Measurements from ENCODE around the gene BRCA2. TPM values are rescaled to one million over a fixed set of nuclear protein-coding genes. Genes with fewer than 3 reads are reported as not detected.
A peak's percentile ranks its signal among the peaks of the same experiment; 100 is the strongest.

Gene BRCA2
- total RNA-seq, 1 experiment from 2014 or later = 16.8 TPM

DNA sequence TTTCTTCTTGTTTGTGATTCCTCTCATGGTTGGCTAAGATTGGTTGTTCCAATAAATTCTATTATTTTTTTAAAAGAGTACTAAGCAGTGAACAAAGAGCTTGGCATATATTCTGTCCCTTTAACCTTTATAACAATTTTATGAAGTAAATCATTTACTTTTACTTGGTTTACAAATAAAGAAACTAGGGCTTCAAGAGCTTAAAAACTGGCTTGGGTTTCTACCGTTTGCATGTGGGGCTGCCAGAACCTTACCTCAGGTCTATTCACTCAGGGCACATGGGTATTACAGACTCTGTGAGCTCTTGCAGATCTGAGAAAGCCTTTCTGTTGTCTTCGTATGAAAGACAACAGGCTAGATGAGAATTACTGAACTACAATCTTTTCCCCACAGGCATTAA lies 99.3 kb downstream of the BRCA2 start:
- intact Hi-C loops (cut with micrococcal nuclease) = loop anchor here (10.0 kb wide), 1 partner anchor 250 kb away; no protein-coding TSS in a partner anchor
- H3K4me1 ChIP-seq (ENCODE audit: insufficient read depth, low read length) = no peaks in the 10 kb centered on the region
- no peaks in the 10 kb centered on the region for H3K79me2 ChIP-seq (ENCODE audit: low read length)
- no peaks in the 10 kb centered on the region for H3K36me3 ChIP-seq (ENCODE audit: low read depth, low read length)
- H2AFZ ChIP-seq (ENCODE audit: low read length) = 0 out of 2 replicates have a peak overlapping the region, but pooled peaks have one; percentile 42
- H3K4me3 ChIP-seq (ENCODE audit: low read length) = no peak overlapping the region
- ChIA-PET POLR2A (ENCODE audit: unreplicated experiment) (interaction anchor here (0.5 kb wide), 1 partner anchor 13 kb away, joined by 3 read pairs; the partner anchor contains the start of gene N4BP2L1), CTCF (no interaction called here)
- no peaks in the 10 kb centered on the region for H3K27me3 ChIP-seq (ENCODE audit: low read length)
- no TSS peak for BruUV-seq (replicated peaks)
- DNase-seq (no peak), ATAC-seq (no peak)
- TF ChIP-seq EZH2phosphoT487 (IDR thresholded peaks at IDR 0.05; ENCODE audit: borderline replicate concordance, low read length) (no peak), EZH2 (IDR thresholded peaks at IDR 0.05; ENCODE audit: low read length, unreplicated experiment) (no peak)
- TF ChIP-seq, protein P1, sequence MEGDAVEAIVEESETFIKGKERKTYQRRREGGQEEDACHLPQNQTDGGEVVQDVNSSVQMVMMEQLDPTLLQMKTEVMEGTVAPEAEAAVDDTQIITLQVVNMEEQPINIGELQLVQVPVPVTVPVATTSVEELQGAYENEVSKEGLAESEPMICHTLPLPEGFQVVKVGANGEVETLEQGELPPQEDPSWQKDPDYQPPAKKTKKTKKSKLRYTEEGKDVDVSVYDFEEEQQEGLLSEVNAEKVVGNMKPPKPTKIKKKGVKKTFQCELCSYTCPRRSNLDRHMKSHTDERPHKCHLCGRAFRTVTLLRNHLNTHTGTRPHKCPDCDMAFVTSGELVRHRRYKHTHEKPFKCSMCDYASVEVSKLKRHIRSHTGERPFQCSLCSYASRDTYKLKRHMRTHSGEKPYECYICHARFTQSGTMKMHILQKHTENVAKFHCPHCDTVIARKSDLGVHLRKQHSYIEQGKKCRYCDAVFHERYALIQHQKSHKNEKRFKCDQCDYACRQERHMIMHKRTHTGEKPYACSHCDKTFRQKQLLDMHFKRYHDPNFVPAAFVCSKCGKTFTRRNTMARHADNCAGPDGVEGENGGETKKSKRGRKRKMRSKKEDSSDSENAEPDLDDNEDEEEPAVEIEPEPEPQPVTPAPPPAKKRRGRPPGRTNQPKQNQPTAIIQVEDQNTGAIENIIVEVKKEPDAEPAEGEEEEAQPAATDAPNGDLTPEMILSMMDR (conservative IDR thresholded peaks at IDR 0.05; ENCODE audit: low read depth, low read length) = no peak
- H3K4me2 ChIP-seq (ENCODE audit: low read length) = no peak overlapping the region
- H3K27ac ChIP-seq (ENCODE audit: low read length) = no peak overlapping the region
- H3K9me2 ChIP-seq (replicated peaks; ENCODE audit: low read length) = no peaks in the 10 kb centered on the region
- H3F3A ChIP-seq (ENCODE audit: low read length, unreplicated experiment) = no peaks in the 10 kb centered on the region
- no peaks in the 10 kb centered on the region for H4K20me1 ChIP-seq (ENCODE audit: low read length)
- no peaks in the 10 kb centered on the region for H3K9me3 ChIP-seq (ENCODE audit: low read length)
- no peak overlapping the region for H3K9ac ChIP-seq (ENCODE audit: low read length)

DNA sequence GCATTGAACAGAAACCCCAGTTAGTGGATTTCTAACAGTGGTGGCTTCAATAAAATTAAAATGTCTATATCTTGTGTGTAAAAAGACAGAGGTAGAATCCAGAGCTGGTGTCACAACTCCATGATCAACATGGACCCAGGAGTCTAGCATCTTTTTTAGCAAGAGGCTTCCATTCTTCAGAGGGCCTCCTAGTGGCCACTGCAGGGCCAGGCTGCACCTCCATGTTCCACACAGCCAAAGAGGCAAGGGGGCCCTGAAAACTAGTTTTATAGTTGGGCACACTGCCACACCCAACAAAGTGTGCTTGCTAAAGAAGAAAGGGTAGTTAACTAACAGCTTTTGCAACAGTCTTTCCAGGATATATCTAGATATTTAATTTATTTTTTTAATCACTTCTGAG lies 99.7 kb downstream of the BRCA2 start:
- Histone ChIP-seq H3K9me2 (replicated peaks; ENCODE audit: low read length) (no peaks in the 10 kb centered on the region), H3K27me3 (ENCODE audit: low read length) (no peaks in the 10 kb centered on the region), H3K4me1 (ENCODE audit: insufficient read depth, low read length) (no peaks in the 10 kb centered on the region), H3K4me2 (ENCODE audit: low read length) (no peak overlapping the region), H3K9me3 (ENCODE audit: low read length) (no peaks in the 10 kb centered on the region), H3K27ac (ENCODE audit: low read length) (no peak overlapping the region), H3K36me3 (ENCODE audit: low read depth, low read length) (no peaks in the 10 kb centered on the region), H4K20me1 (ENCODE audit: low read length) (no peaks in the 10 kb centered on the region), H3K9ac (ENCODE audit: low read length) (no peak overlapping the region), H3K4me3 (ENCODE audit: low read length) (no peak overlapping the region), H3K79me2 (ENCODE audit: low read length) (no peaks in the 10 kb centered on the region), H3F3A (ENCODE audit: low read length, unreplicated experiment) (no peaks in the 10 kb centered on the region), H2AFZ (ENCODE audit: low read length) (0 out of 2 replicates have a peak overlapping the region, but pooled peaks have one; percentile 42)
- DNase-seq = peak; percentile 20
- no TSS peak for BruUV-seq (replicated peaks)
- POLR2A ChIA-PET (ENCODE audit: unreplicated experiment) = interaction anchor here (0.5 kb wide), 1 partner anchor 13 kb away, joined by 3 read pairs; the partner anchor contains the start of gene N4BP2L1
- ATAC-seq = no peak
- no peak for TF ChIP-seq EZH2 (IDR thresholded peaks at IDR 0.05; ENCODE audit: low read length, unreplicated experiment)
- TF ChIP-seq, protein P1 (conservative IDR thresholded peaks at IDR 0.05; ENCODE audit: low read depth, low read length) = peak; percentile 66
- CTCF ChIA-PET = interaction anchor here (0.6 kb wide), 1 partner anchor 230 kb away, joined by 3 read pairs; no protein-coding TSS in a partner anchor
- intact Hi-C loops (cut with micrococcal nuclease) = loop anchor here (10.0 kb wide), 1 partner anchor 250 kb away; no protein-coding TSS in a partner anchor

DNA sequence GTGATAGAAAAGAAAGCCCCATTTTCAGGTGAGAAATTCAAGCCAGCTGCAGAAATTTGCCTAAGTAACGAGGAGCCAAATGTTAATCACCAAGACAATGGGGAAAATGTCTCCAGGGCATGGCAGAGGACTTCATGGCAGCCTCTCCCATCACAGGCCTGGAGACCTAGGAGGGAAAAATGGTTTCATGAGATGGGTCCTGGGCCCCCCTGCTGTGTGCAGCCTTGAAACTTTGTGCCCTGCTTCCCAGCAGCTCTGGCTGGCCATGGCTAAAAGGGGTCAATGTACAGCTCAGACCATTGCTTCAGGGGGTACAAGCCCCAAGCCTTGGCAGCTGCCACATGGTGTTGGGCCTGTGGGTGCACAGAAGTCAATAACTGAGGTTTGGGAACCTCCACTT lies 102.7 kb downstream of the BRCA2 start:
- BruUV-seq (replicated peaks) = no TSS peak
- H3K9me3 ChIP-seq (ENCODE audit: low read length) = no peaks in the 10 kb centered on the region
- no peaks in the 10 kb centered on the region for H3F3A ChIP-seq (ENCODE audit: low read length, unreplicated experiment)
- H3K9ac ChIP-seq (ENCODE audit: low read length) = no peak overlapping the region
- no peak for DNase-seq
- ATAC-seq = no peak
- no peak overlapping the region for H3K4me2 ChIP-seq (ENCODE audit: low read length)
- H4K20me1 ChIP-seq (ENCODE audit: low read length) = no peaks in the 10 kb centered on the region
- no peak overlapping the region for H3K27ac ChIP-seq (ENCODE audit: low read length)
- POLR2A ChIA-PET (ENCODE audit: unreplicated experiment) = no interaction called here
- intact Hi-C loops (cut with micrococcal nuclease) = loop anchor here (10.0 kb wide), 1 partner anchor 253 kb away; no protein-coding TSS in a partner anchor
- H2AFZ ChIP-seq (ENCODE audit: low read length) = no peak overlapping the region
- TF ChIP-seq EZH2phosphoT487 (IDR thresholded peaks at IDR 0.05; ENCODE audit: borderline replicate concordance, low read length) (no peak), EZH2 (IDR thresholded peaks at IDR 0.05; ENCODE audit: low read length, unreplicated experiment) (no peak)
- TF ChIP-seq, protein P1 (conservative IDR thresholded peaks at IDR 0.05; ENCODE audit: low read depth, low read length) = no peak
- no peaks in the 10 kb centered on the region for H3K27me3 ChIP-seq (ENCODE audit: low read length)
- no peaks in the 10 kb centered on the region for H3K9me2 ChIP-seq (replicated peaks; ENCODE audit: low read length)
- H3K4me1 ChIP-seq (ENCODE audit: insufficient read depth, low read length) = no peaks in the 10 kb centered on the region
- CTCF ChIA-PET = no interaction called here
- H3K79me2 ChIP-seq (ENCODE audit: low read length) = no peaks in the 10 kb centered on the region
- no peak overlapping the region for H3K4me3 ChIP-seq (ENCODE audit: low read length)
- no peaks in the 10 kb centered on the region for H3K36me3 ChIP-seq (ENCODE audit: low read depth, low read length)

Data from PC-3 (cell line).